ENCODE results near the gene ABCA5. TPM values are rescaled to one million over a fixed set of nuclear protein-coding genes. Genes with fewer than 3 reads are reported as not detected.

Gene ABCA5
- total and polyA plus RNA-seq, 2 of the 13 experiments (the other 11 are each of a cell fraction or from before 2014, with no cell fraction given), result 9.7 to 10.1 TPM

GRCh38 chr17:69235338-69236058 lies 91.4 kb downstream of the ABCA5 start (continued):
- TF ChIP-seq PATZ1 (CRISPR knock-in tag; IDR thresholded peaks at IDR 0.05) (peak; percentile 59; the same call in 1 of the 2 replicates), ZFP90 (CRISPR knock-in tag; IDR thresholded peaks at IDR 0.05; ENCODE audit: borderline replicate concordance) (no peak), ATF4 (CRISPR knock-in tag; IDR thresholded peaks at IDR 0.05) (no peak), RARG (CRISPR knock-in tag; IDR thresholded peaks at IDR 0.05; ENCODE audit: low read depth) (no peak), ZNF740 (CRISPR knock-in tag; IDR thresholded peaks at IDR 0.05) (0 out of 2 replicates have a peak, but pooled peaks have one; percentile 41), FOXO4 (CRISPR knock-in tag; conservative IDR thresholded peaks at IDR 0.05) (no peak), PITX1 (CRISPR knock-in tag; IDR thresholded peaks at IDR 0.05) (no peak), ZBTB34 (CRISPR knock-in tag; IDR thresholded peaks at IDR 0.05) (no peak), FOXK1 (CRISPR knock-in tag; IDR thresholded peaks at IDR 0.05; ENCODE audit: borderline replicate concordance, low read depth) (no peak; the same call in 1 of the 2 replicates), ZFP62 (CRISPR knock-in tag; IDR thresholded peaks at IDR 0.05) (no peak), ZMYM4 (CRISPR knock-in tag; IDR thresholded peaks at IDR 0.05) (peak; percentile 89), MAZ (IDR thresholded peaks at IDR 0.05; ENCODE audit: borderline replicate concordance, low read depth, low read length) (no peak), MAZ (CRISPR knock-in tag; IDR thresholded peaks at IDR 0.05; ENCODE audit: low read depth) (peak; percentile 74), ZNF800 (CRISPR knock-in tag; IDR thresholded peaks at IDR 0.05) (no peak), ZNF432 (CRISPR knock-in tag; IDR thresholded peaks at IDR 0.05; ENCODE audit: borderline replicate concordance) (no peak), NR1H2 (CRISPR knock-in tag; IDR thresholded peaks at IDR 0.05; ENCODE audit: borderline replicate concordance, low read depth) (no peak), NFE2L2 (IDR thresholded peaks at IDR 0.05; ENCODE audit: low read length) (no peak), SMAD3 (CRISPR knock-in tag; IDR thresholded peaks at IDR 0.05) (peak; percentile 57; the same call in 1 of the 2 replicates), KLF6 (CRISPR knock-in tag; IDR thresholded peaks at IDR 0.05) (0 out of 2 replicates have a peak, but pooled peaks have one; percentile 65), KMT2A (CRISPR knock-in tag; IDR thresholded peaks at IDR 0.05) (no peak), ZNF737 (CRISPR knock-in tag; IDR thresholded peaks at IDR 0.05; ENCODE audit: borderline replicate concordance) (no peak)
